HCT116 (cell line): ENCODE measurements around the gene ANTKMT.
A peak's percentile ranks its signal among the peaks of the same experiment; 100 is the strongest.

ENCODE experiments used
- CTCF ChIP-seq, 3 experiments: fragments of 200-600 bp in 1 of 3; sonication (generic) in 1 of 3; IDR thresholded peaks in 2 of 3; conservative IDR thresholded peaks in 1 of 3; 2 replicates each; pipeline ENCODE4 v1.5.1; 2012 to 2017; ENCODE audit warnings: low read depth in 2 of 3, low read length in 2 of 3, antibody characterized with exemption in 1 of 3, borderline replicate concordance in 1 of 3, control low read depth in 1 of 3, mild to moderate bottlenecking in 1 of 3, mixed read lengths in 1 of 3, mixed run types in 1 of 3, moderate library complexity in 1 of 3; ENCODE audit not compliant: insufficient read depth in 1 of 3
- EZH2 ChIP-seq: fragments of 200-600 bp; sonication (generic); IDR thresholded peaks from 2 replicates; pipeline ENCODE4 v1.6.1; 2017; ENCODE audit warnings: antibody characterized with exemption, mixed run types
- EZH2phosphoT487 ChIP-seq: fragments of 200-600 bp; IDR thresholded peaks from 2 replicates; pipeline ENCODE4 v1.6.1; 2018; ENCODE audit warnings: antibody characterized with exemption, borderline replicate concordance
- JUND ChIP-seq: IDR thresholded peaks from 2 replicates; pipeline ENCODE4 v1.6.1; 2012
- MAX ChIP-seq: IDR thresholded peaks from 2 replicates; pipeline ENCODE4 v1.6.1; 2012
- POLR2A ChIP-seq: IDR thresholded peaks from 2 replicates; pipeline ENCODE4 v1.7.0; 2011; ENCODE audit warnings: borderline replicate concordance; ENCODE audit not compliant: insufficient read depth, insufficient read length; ENCODE audit errors: extremely low read depth
- TCF7L2 ChIP-seq: IDR thresholded peaks from 2 replicates; pipeline ENCODE4 v1.7.0; 2011; ENCODE audit warnings: borderline replicate concordance, inconsistent platforms; ENCODE audit not compliant: insufficient read depth, insufficient read length; ENCODE audit errors: extremely low read depth
- YY1 ChIP-seq: IDR thresholded peaks from 2 replicates; pipeline ENCODE4 v1.6.1; 2011; ENCODE audit warnings: low read length, low read depth, moderate library complexity, mild to moderate bottlenecking; ENCODE audit not compliant: insufficient replicate concordance; ENCODE audit errors: extremely low read depth
- ZFX ChIP-seq: fragments of 450-650 bp; IDR thresholded peaks from 2 replicates; pipeline ENCODE4 v1.6.1; 2017

- TF ChIP-seq CTCF (IDR thresholded peaks at IDR 0.05 in 2 of 3, conservative IDR thresholded peaks at IDR 0.05 in 1 of 3; ENCODE audit: borderline replicate concordance in 1 of 3, insufficient read depth in 1 of 3, low read depth in 2 of 3, low read length in 2 of 3) = peak; percentile 52 to 76 (median 70)
- no peak for TF ChIP-seq MAX
- TF ChIP-seq YY1 = no peak
- TF ChIP-seq EZH2 = no peak
- no peak for TF ChIP-seq EZH2phosphoT487
- no peak for TF ChIP-seq ZFX
- TF ChIP-seq JUND = no peak
- no peak for TF ChIP-seq TCF7L2
- no peak for TF ChIP-seq POLR2A
Measured at GRCh38 chr16:745739-746138, 24.8 kb downstream of the ANTKMT start.
